Measurements from ENCODE around the gene BCDIN3D. TPM values are rescaled to one million over a fixed set of nuclear protein-coding genes. Genes with fewer than 3 reads are reported as not detected.

Gene BCDIN3D
- total RNA-seq, 1 experiment from 2014 or later: 3.3 TPM

GRCh38 chr12:49792976-49793580 lies 49.8 kb downstream of the BCDIN3D start:
- H4K20me1 ChIP-seq (ENCODE audit: control insufficient read depth, insufficient read depth, insufficient read length): no peaks in the 10 kb centered on the region
- no peak overlapping the region; the same call in 1 of the 2 replicates for H3K14ac ChIP-seq (ENCODE audit: insufficient read depth, low read length)
- H2BK20ac ChIP-seq (ENCODE audit: low read depth, low read length, poor library complexity, severe bottlenecking): no peak overlapping the region
- H2AK5ac ChIP-seq (ENCODE audit: insufficient read length, low read length): no peak overlapping the region
- H2BK120ac ChIP-seq (ENCODE audit: low read depth, low read length, poor library complexity, severe bottlenecking): no peak overlapping the region
- no peak overlapping the region for H3K27ac Mint-ChIP-seq
- no peak overlapping the region for H4K8ac ChIP-seq (replicated peaks; ENCODE audit: insufficient read length, low read depth, low read length)
- no peak overlapping the region for H4K91ac ChIP-seq (ENCODE audit: insufficient read length, low read depth, low read length)
- DNase-seq: no peak
- no peak overlapping the region for H2AFZ ChIP-seq (ENCODE audit: low read length)
- no peak overlapping the region for H3T11ph ChIP-seq (ENCODE audit: low read length)
- H3K4me1 ChIP-seq (ENCODE audit: insufficient read depth, low read length): no peaks in the 10 kb centered on the region; the same call in 1 of the 2 replicates
- no peak overlapping the region for H3K23ac ChIP-seq (ENCODE audit: insufficient read length, low read depth, low read length)
- peaks cover 0 to 12% (median 3%) of the 10 kb centered on the region in 3 experiments; a peak in 5 of 7 replicates for H3K36me3 Mint-ChIP-seq (ENCODE audit: insufficient read depth in 1 of 3, low read depth in 3 of 3)
- TF ChIP-seq CTCF (conservative IDR thresholded peaks at IDR 0.05): no peak
- peaks cover 0 to 2% of the 10 kb centered on the region in 2 experiments; a peak in 1 of 5 replicates for H3K9me3 Mint-ChIP-seq
- H2BK15ac ChIP-seq (ENCODE audit: low read depth, low read length): no peak overlapping the region
- no peak overlapping the region for H2BK12ac ChIP-seq (ENCODE audit: insufficient read length, low read depth, low read length)
- H3K9me3 ChIP-seq (ENCODE audit: control insufficient read depth, low read depth, low read length): no peaks in the 10 kb centered on the region
- no peaks in the 10 kb centered on the region for H3K23me2 ChIP-seq (ENCODE audit: insufficient read length, low read depth, low read length, poor library complexity, severe bottlenecking)
- H3K4ac ChIP-seq (ENCODE audit: low read depth, low read length): no peak overlapping the region
- no peak overlapping the region for H3K56ac ChIP-seq (ENCODE audit: insufficient read length, low read depth, low read length)
- H3K4me1 Mint-ChIP-seq: peaks cover 5 to 11% of the 10 kb centered on the region in 2 experiments
- H3K79me1 ChIP-seq (ENCODE audit: insufficient read depth, low read depth, low read length, poor library complexity, severe bottlenecking): no peaks in the 10 kb centered on the region
- no peaks in the 10 kb centered on the region for H3K27me3 Mint-ChIP-seq (ENCODE audit: low read depth)
- no peaks in the 10 kb centered on the region for H3K27me3 ChIP-seq (ENCODE audit: insufficient read depth, low read length)
- H3K18ac ChIP-seq (ENCODE audit: insufficient read length, low read depth, low read length): no peak overlapping the region
- H2BK5ac ChIP-seq (ENCODE audit: insufficient read length, low read length): no peak overlapping the region
- H3K4me3 Mint-ChIP-seq: no peak overlapping the region
- no peak overlapping the region for H3K4me2 ChIP-seq (ENCODE audit: insufficient read depth, insufficient read length, low read length)
- no peak overlapping the region for H3K27ac ChIP-seq (ENCODE audit: insufficient read length, low read depth, low read length)
- no peaks in the 10 kb centered on the region for H3K79me2 ChIP-seq (ENCODE audit: insufficient read depth, low read length)
- WGBS (ENCODE audit: extremely low coverage, insufficient read length, low lambda C conversion rate): no CpG with 5 or more reads among the region's 11 CpGs
- no peak overlapping the region for H3K9ac ChIP-seq (ENCODE audit: extremely low read depth, insufficient read length, low read length)
- H4K5ac ChIP-seq (ENCODE audit: insufficient read length, low read depth, low read length): no peak overlapping the region
